NB4 (cell line): ENCODE data around the gene GIPC2.

Source experiments
- DNase-seq: peaks from one replicate; pipeline ENCODE4 v3.0.0; 2010; ENCODE audit warnings: low read depth
- H3K4me3 ChIP-seq: one replicate; pipeline ENCODE4 v1.5.1; 2011; ENCODE audit warnings: mild to moderate bottlenecking, low read depth, low read length, moderate library complexity
- CTCF ChIP-seq: IDR thresholded peaks from one replicate; pipeline ENCODE4 v1.5.1; 2012; ENCODE audit warnings: low read depth, low read length
- MAX ChIP-seq: IDR thresholded peaks from 2 replicates; pipeline ENCODE4 v1.6.1; 2011; ENCODE audit warnings: low read depth, low read length
- MYC ChIP-seq: IDR thresholded peaks from 2 replicates; pipeline ENCODE4 v1.6.1; 2011; ENCODE audit warnings: low read depth, low read length
- POLR2A ChIP-seq: IDR thresholded peaks from 2 replicates; pipeline ENCODE4 v1.6.1; 2011; ENCODE audit warnings: mild to moderate bottlenecking; ENCODE audit not compliant: insufficient read length; ENCODE audit errors: extremely low read depth

GIPC2 gene

GRCh38 chr1:78038491-78038939 lies 7.3 kb upstream of the GIPC2 start:
- no peak overlapping the region for H3K4me3 ChIP-seq
- TF ChIP-seq MYC: no peak
- TF ChIP-seq POLR2A: no peak
- no peak for DNase-seq

- H3K4me3 ChIP-seq: no peak overlapping the region
- TF ChIP-seq POLR2A: no peak
- TF ChIP-seq CTCF: no peak
- no peak for TF ChIP-seq MYC
- no peak for TF ChIP-seq MAX
- DNase-seq: no peak
Observed at GRCh38 chr1:78040484-78041089, 5.2 kb upstream of the GIPC2 start.

GRCh38 chr1:78043436-78043835 lies 2.3 kb upstream of the GIPC2 start:
- no peak for DNase-seq
- TF ChIP-seq CTCF (no peak), MYC (no peak), POLR2A (no peak), MAX (no peak)
- H3K4me3 ChIP-seq: no peak overlapping the region

GRCh38 chr1:78044796-78045562 lies 787 bp upstream of the GIPC2 start:
- H3K4me3 ChIP-seq: no peak overlapping the region
- DNase-seq: no peak
- no peak for TF ChIP-seq MAX

- H3K4me3 ChIP-seq: no peak overlapping the region
- TF ChIP-seq MAX: no peak
- no peak for TF ChIP-seq POLR2A
- no peak for TF ChIP-seq CTCF
- TF ChIP-seq MYC: no peak
- no peak for DNase-seq
Observed at GRCh38 chr1:78045563-78045925, 222 bp upstream of the GIPC2 start.

- DNase-seq: no peak
- H3K4me3 ChIP-seq: no peak overlapping the region
- no peak for TF ChIP-seq POLR2A
- TF ChIP-seq CTCF: no peak
- no peak for TF ChIP-seq MAX
- TF ChIP-seq MYC: no peak
Observed at GRCh38 chr1:78047106-78047505, 1.3 kb downstream of the GIPC2 start.
